Stimulated activated CD4-positive, alpha-beta T cell treated with anti-CD3 and anti-CD28 coated beads, Interleukin-4, amount 100 ng/mL, for 4 hours (primary cell): ENCODE results near the gene MAGEA12.
"Not testable (repeated sequence)": the region's sequence is repeated elsewhere in the genome, so short reads cannot be mapped to it uniquely, and the experiment has no call there.

Experiments
- DNase-seq, 2 experiments: peaks; one replicate each; pipeline ENCODE4 v3.0.0-alpha.2; 2020

The MAGEA12 gene

DNA sequence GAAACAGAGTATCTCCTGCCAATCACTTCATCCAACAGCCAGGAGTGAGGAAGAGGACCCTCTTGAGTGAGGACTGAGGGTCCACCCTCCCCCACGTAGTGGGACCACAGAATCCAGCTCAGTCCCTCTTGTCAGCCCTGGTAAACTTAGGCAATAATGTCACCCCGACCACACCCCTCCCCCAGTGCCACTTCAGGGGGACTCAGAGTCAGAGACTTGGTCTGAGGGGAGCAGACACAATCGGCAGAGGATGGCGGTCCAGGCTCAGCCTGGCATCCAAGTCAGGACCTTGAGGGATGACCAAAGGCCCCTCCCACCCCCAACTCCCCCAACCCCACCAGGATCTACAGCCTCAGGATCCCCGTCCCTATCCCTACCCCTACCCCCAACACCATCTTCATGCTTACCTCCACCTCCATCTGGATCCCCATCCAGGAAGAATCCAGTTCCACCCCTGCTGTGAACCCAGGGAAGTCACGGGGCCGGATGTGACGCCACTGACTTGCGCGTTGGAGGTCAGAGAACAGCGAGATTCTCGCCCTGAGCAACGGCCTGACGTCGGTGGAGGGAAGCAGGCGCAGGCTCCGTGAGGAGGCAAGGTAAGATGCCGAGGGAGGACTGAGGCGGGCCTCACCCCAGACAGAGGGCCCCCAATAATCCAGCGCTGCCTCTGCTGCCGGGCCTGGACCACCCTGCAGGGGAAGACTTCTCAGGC is at the start of gene MAGEA12, which contains the start of gene CSAG1:
TSS of gene MAGEA12 (plus strand) at position 497 of the 715 bp plus-strand sequence. CDS start 2,405 bp downstream, outside the sequence.
TSS of gene CSAG1 (minus strand) at position 461 of the 715 bp plus-strand sequence. CDS start 1,261 bp downstream, outside the sequence.
- no peak for DNase-seq

DNA sequence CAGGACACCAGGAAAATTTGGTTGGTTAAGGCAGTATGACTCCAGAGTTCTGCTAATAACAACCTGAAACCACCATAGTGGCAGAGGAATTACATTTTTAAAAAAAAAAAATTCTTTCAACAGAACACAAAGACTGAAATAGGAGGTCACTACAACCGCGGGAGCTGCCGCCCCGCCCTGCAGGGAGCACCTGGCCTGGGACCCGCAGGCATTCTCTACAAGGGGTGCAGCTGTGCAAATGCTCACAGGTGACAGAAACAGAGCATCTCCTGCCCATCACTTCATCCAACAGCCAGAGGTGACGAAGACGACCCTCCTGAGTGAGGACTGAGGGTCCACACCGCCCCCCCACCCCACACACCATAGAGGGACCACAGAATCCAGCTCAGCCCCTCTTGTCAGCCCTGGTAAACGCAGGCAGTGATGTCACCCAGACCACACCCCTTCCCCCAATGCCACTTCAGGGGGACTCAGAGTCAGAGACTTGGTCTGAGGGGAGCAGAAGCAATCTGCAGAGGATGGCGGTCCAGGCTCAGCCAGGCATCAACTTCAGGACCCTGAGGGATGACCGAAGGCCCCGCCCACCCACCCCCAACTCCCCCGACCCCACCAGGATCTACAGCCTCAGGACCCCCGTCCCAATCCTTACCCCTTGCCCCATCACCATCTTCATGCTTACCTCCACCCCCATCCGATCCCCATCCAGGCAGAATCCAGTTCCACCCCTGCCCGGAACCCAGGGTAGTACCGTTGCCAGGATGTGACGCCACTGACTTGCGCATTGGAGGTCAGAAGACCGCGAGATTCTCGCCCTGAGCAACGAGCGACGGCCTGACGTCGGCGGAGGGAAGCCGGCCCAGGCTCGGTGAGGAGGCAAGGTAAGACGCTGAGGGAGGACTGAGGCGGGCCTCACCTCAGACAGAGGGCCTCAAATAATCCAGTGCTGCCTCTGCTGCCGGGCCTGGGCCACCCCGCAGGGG is 35.3 kb upstream of the MAGEA12 start, which contains the start of gene MAGEA3:
TSS of gene MAGEA3 (plus strand) at position 843 of the 980 bp plus-strand sequence. CDS start 2,039 bp downstream, outside the sequence.
- DNase-seq, result not testable (repeated sequence)

DNA sequence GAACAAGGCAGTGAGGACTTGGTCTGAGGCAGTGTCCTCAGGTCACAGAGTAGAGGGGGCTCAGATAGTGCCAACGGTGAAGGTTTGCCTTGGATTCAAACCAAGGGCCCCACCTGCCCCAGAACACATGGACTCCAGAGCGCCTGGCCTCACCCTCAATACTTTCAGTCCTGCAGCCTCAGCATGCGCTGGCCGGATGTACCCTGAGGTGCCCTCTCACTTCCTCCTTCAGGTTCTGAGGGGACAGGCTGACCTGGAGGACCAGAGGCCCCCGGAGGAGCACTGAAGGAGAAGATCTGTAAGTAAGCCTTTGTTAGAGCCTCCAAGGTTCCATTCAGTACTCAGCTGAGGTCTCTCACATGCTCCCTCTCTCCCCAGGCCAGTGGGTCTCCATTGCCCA is 33.2 kb upstream of the MAGEA12 start:
- DNase-seq, result not testable (repeated sequence)

DNA sequence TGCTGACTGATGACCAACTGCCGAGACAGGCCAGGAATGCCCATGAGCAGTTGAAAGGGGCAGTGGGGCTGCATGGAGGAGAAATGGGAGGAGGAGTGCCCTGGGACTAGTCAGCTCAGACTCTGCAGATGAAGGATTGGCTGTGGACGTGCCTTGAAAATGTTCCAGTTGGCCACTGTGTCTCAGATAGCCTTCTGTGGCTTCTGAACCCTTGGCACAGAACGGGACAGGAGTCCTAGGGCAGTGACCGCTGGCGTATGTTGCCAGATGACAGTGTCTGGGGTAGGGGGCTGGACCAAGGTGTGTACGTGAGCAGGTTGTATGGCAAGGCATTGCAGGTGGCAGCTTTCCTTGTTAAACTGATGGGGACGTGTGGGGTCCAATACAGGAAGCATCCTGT is 27.1 kb upstream of the MAGEA12 start:
- not testable (repeated sequence) for DNase-seq

DNA sequence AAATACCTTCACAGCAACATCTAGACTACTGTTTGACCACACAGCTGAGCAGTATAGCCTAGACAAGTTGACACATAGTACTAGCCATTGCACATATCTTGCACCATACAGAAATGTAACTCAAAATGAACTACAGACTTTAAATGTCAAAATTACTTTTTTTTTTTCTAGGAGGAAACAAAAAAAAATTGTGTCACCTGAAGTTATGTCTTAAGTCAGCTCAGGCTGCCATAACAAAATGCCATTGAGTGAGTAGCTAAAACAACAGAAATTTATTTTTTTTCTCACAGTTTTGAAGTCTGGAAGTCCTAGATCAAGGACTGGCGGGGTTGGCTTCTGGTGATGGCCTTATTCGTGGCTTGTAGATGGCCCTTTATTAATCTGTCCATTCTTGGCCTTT is 24.4 kb upstream of the MAGEA12 start, which contains the start of gene CSAG2:
TSS of gene CSAG2 (minus strand) at position 101 of the 400 bp plus-strand sequence. CDS start 161 bp downstream, outside the sequence.
- not testable (repeated sequence) for DNase-seq

- DNase-seq, result not testable (repeated sequence)
Measured at GRCh38 chrX:152713195-152713594, 20.4 kb upstream of the MAGEA12 start.

DNA sequence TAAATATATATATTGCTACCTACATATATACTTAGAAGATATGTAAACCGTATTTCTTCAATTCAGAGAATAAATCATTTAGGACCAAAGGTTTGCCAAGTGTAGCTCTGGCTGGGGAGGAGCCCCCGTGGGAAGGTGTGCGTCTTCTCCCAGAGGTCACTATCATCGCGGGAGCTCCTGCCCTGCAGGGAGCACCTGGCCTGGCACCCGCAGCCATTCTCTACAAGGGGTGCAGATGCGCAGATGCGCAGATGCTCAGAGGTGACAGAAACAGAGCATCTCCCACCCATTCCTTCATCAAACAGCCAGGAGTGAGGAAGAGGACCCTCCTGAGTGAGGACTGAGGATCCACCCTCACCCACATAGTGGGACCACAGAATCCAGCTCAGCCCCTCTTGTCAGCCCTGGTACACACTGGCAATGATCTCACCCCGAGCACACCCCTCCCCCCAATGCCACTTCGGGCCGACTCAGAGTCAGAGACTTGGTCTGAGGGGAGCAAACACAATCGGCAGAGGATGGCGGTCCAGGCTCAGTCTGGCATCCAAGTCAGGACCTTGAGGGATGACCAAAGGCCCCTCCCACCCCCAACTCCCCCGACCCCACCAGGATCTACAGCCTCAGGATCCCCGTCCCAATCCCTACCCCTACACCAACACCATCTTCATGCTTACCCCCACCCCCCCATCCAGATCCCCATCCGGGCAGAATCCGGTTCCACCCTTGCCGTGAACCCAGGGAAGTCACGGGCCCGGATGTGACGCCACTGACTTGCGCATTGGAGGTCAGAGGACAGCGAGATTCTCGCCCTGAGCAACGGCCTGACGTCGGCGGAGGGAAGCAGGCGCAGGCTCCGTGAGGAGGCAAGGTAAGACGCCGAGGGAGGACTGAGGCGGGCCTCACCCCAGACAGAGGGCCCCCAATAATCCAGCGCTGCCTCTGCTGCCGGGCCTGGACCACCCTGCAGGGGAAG is 19.5 kb upstream of the MAGEA12 start, which contains the start of gene MAGEA2B:
TSS of gene MAGEA2B (plus strand) at position 814 of the 973 bp plus-strand sequence. CDS start 2,479 bp downstream, outside the sequence.
- DNase-seq, result not testable (repeated sequence)

GRCh38 chrX:152725409-152725808 is 8.1 kb upstream of the MAGEA12 start:
- DNase-seq, result no peak

DNA sequence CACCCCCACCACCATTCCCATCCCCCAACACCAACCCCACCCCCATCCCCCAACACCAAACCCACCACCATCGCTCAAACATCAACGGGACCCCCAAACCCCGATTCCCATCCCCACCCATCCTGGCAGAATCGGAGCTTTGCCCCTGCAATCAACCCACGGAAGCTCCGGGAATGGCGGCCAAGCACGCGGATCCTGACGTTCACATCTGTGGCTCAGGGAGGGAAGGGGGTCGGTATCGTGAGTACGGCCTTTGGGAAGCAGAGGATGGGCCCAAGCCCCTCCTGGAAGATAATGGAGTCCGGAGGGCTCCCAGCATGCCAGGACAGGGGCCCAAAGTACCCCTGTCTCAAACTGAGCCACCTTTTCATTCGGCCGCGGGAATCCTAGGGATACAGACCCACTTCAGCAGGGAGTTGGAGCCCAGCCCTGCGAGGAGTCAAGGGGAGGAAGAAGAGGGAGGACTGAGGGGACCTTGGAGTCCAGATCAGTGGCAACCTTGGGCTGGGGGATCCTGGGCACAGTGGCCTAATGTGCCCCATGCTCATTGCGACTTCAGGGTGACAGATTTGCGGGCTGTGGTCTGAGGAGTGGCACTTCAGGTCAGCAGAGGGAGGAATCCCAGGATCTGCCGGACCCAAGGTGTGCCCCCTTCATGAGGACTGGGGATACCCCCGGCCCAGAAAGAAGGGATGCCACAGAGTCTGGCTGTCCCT is 744 bp downstream of the MAGEA12 start:
- DNase-seq, result not testable (repeated sequence)

- no peak for DNase-seq
Measured at GRCh38 chrX:152735101-152735500, 1.5 kb downstream of the MAGEA12 start.

DNA sequence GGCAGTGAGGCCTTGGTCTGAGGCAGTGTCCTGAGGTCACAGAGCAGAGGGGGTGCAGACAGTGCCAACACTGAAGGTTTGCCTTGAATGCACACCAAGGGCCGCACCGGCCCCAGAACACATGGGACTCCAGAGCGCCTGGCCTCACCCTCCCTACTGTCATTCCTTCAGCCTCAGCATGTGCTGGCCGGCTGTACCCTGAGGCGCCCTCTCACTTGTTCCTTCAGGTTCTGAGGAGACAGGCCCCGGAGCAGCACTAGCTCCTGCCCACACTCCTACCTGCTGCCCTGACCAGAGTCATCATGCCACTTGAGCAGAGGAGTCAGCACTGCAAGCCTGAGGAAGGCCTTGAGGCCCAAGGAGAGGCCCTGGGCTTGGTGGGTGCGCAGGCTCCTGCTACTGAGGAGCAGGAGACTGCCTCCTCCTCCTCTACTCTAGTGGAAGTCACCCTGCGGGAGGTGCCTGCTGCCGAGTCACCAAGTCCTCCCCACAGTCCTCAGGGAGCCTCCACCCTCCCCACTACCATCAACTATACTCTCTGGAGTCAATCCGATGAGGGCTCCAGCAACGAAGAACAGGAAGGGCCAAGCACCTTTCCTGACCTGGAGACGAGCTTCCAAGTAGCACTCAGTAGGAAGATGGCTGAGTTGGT is 2.4 kb downstream of the MAGEA12 start:
- DNase-seq, result no peak

DNA sequence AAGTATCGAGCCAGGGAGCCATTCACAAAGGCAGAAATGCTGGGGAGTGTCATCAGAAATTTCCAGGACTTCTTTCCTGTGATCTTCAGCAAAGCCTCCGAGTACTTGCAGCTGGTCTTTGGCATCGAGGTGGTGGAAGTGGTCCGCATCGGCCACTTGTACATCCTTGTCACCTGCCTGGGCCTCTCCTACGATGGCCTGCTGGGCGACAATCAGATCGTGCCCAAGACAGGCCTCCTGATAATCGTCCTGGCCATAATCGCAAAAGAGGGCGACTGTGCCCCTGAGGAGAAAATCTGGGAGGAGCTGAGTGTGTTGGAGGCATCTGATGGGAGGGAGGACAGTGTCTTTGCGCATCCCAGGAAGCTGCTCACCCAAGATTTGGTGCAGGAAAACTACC is 3.0 kb downstream of the MAGEA12 start:
- DNase-seq, result not testable (repeated sequence)

- no peak for DNase-seq
Measured at GRCh38 chrX:152738560-152738959, 5.0 kb downstream of the MAGEA12 start.

GRCh38 chrX:152753686-152754650 is 20.4 kb downstream of the MAGEA12 start, which contains the start of gene MAGEA2:
Gene MAGEA2 (minus strand): TSS chrX:152753842. CDS start chrX:152751363, 2,479 bp downstream.
- DNase-seq, result not testable (repeated sequence)

- DNase-seq, result not testable (repeated sequence)
Measured at GRCh38 chrX:152754871-152755270, 21.3 kb downstream of the MAGEA12 start.

DNA sequence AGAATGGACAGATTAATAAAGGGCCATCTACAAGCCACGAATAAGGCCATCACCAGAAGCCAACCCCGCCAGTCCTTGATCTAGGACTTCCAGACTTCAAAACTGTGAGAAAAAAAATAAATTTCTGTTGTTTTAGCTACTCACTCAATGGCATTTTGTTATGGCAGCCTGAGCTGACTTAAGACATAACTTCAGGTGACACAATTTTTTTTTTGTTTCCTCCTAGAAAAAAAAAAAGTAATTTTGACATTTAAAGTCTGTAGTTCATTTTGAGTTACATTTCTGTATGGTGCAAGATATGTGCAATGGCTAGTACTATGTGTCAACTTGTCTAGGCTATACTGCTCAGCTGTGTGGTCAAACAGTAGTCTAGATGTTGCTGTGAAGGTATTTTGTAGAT is 25.4 kb downstream of the MAGEA12 start, which contains the start of gene CSAG3:
TSS of gene CSAG3 (plus strand) at position 301 of the 400 bp plus-strand sequence.
- DNase-seq, result not testable (repeated sequence)

- not testable (repeated sequence) for DNase-seq
Measured at GRCh38 chrX:152759544-152759943, 26.0 kb downstream of the MAGEA12 start.

DNA sequence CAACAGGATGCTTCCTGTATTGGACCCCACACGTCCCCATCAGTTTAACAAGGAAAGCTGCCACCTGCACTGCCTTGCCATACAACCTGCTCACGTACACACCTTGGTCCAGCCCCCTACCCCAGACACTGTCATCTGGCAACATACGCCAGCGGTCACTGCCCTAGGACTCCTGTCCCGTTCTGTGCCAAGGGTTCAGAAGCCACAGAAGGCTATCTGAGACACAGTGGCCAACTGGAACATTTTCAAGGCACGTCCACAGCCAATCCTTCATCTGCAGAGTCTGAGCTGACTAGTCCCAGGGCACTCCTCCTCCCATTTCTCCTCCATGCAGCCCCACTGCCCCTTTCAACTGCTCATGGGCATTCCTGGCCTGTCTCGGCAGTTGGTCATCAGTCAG is 28.0 kb downstream of the MAGEA12 start:
- DNase-seq, result not testable (repeated sequence)

DNA sequence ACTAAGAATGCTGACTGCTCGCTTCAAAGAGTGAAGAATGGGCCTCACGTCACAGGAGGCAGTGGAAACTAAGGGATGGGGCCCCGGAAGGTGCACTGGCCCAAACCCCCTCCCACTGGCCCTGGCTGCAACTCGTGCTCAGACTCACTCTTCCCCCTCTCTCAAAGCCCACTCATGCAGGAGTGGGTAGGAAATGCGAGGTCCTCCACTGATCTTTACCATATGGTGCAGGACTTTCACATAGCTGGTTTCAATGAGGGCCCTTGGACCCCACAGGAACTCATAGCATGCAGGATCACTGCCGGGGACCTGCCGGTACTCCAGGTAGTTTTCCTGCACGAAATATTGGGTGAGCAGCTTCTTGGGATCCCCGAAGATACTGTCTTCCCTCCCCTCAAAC is 33.0 kb downstream of the MAGEA12 start:
- DNase-seq, result not testable (repeated sequence)
